OCI-LY7 (cell line): ENCODE measurements around the gene GRIN2C.

Experiments used
- CTCF ChIP-seq: fragments of 200-600 bp; sonication (generic); conservative IDR thresholded peaks from 2 replicates; pipeline ENCODE4 v1.5.1; 2014; ENCODE audit warnings: mild to moderate bottlenecking, antibody characterized with exemption, low read length, moderate library complexity, mixed read lengths
- EZH2phosphoT487 ChIP-seq: fragments of 200-600 bp; sonication (generic); IDR thresholded peaks from 2 replicates; pipeline ENCODE4 v1.6.1; 2018; ENCODE audit warnings: low read depth, borderline replicate concordance, mild to moderate bottlenecking, mixed run types, antibody characterized with exemption, low read length, moderate library complexity, mixed read lengths

GRCh38 chr17:74799097-74799496 lies 60.6 kb downstream of the GRIN2C start:
- no peak for TF ChIP-seq CTCF
- no peak for TF ChIP-seq EZH2phosphoT487
